Activated CD8-positive, alpha-beta memory T cell treated with anti-CD3 and anti-CD28 coated beads for 36 hours (primary cell): ENCODE results near the gene TBCD. TPM values are rescaled to one million over a fixed set of nuclear protein-coding genes. Genes with fewer than 3 reads are reported as not detected.

Experiments
- CTCF ChIA-PET: fragments of 350-600 bp; sonication (Branson Sonifier 250); formaldehyde crosslinking; loops from one replicate; lab custom pipeline; 2021; ENCODE audit warnings: antibody characterized with exemption; lab: Charles Lee
- POLR2A ChIA-PET: fragments of 350-600 bp; sonication (Branson Sonifier 250); formaldehyde crosslinking; loops from one replicate; lab custom pipeline; 2021; ENCODE audit warnings: antibody characterized with exemption; lab: Charles Lee
- total RNA-seq, 2 experiments: library from RNA; stranded (reverse); gene quantifications; one replicate each; pipeline ENCODE4 v1.2.3, GENCODE V29; 2021

TBCD gene
- total RNA-seq, 2 experiments from 2014 or later: 82.7 to 84.2 TPM

DNA sequence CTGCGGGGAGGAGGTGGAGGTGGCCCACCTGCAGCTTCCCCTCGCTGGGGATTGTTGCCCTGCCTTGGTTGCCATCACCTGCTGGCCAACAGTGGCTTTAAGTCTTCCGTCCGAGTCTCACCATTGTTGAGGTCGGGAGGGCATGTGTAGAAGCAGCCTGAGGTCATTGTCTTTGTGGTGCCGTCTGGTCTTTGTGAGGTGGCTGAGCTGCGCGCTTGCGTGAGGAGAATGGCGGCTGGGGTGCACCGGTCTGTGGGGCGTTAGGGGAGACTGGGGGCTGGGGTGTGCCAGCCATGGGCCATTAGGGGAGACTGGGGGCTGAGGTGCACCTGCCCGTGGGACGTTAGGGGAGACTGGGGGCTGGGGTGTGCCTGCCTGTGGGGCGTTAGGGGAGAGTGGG lies 51.7 kb downstream of the TBCD start:
- ChIA-PET POLR2A (no interaction called here), CTCF (no interaction called here)

- CTCF ChIA-PET: no interaction called here
Observed at GRCh38 chr17:82804442-82805191, 52.8 kb downstream of the TBCD start.

DNA sequence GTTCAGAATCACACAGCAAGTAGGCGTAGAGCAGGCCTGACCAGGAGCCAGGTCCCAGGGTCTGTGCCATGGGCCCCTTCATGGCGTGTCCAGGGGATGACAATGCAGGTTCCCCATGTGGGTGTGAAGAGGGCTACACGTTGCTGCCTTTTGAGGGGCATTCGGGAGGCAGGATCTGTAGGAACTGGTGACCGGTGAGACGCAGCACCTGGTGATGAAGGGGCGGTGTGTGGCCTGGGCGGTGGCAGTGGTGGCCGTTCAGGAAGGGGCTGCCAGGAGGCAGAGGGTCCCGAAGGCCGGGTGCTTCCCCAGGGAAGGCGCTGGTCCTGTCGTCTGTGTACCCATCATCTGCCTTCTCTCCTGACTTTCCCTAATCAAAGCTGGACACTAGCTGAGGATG lies 53.4 kb downstream of the TBCD start:
- CTCF ChIA-PET: no interaction called here
- POLR2A ChIA-PET: no interaction called here

More at GRCh38 chr17:82804442-82805191, 52.8 kb downstream of the TBCD start:
- POLR2A ChIA-PET: no interaction called here

DNA sequence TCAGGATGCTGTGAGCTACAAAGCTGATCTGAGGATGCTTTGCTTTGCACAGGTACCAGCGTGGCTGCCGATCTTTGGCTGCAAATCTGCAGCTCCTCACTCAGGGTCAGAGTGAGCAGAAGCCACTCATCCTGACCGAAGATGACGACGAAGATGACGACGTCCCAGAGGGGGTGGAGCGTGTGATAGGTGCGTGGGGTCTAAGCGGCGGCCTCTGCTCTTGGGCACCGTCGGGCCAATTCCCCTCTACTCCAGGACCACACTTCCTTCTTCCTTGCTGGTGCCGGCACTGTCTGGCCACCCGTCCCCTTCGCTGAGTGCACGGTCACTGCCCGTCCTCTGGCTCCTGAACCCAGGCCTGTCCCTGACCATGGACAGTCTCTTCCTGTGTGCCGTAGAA lies 54.0 kb downstream of the TBCD start:
- ChIA-PET CTCF (no interaction called here), POLR2A (no interaction called here)

GRCh38 chr17:82806645-82807044 lies 54.8 kb downstream of the TBCD start:
- ChIA-PET POLR2A (no interaction called here), CTCF (no interaction called here)

GRCh38 chr17:82807101-82807500 lies 55.2 kb downstream of the TBCD start:
- POLR2A ChIA-PET: no interaction called here
- CTCF ChIA-PET: no interaction called here

GRCh38 chr17:82807562-82807961 lies 55.7 kb downstream of the TBCD start:
- POLR2A ChIA-PET: no interaction called here
- CTCF ChIA-PET: no interaction called here

- POLR2A ChIA-PET: no interaction called here
- CTCF ChIA-PET: no interaction called here
Observed at GRCh38 chr17:82808006-82808405, 56.1 kb downstream of the TBCD start.

- ChIA-PET POLR2A (no interaction called here), CTCF (no interaction called here)
Observed at GRCh38 chr17:82808921-82809905, 57.3 kb downstream of the TBCD start.

GRCh38 chr17:82810644-82811430 lies 59.0 kb downstream of the TBCD start:
- POLR2A ChIA-PET: no interaction called here
- CTCF ChIA-PET: no interaction called here

DNA sequence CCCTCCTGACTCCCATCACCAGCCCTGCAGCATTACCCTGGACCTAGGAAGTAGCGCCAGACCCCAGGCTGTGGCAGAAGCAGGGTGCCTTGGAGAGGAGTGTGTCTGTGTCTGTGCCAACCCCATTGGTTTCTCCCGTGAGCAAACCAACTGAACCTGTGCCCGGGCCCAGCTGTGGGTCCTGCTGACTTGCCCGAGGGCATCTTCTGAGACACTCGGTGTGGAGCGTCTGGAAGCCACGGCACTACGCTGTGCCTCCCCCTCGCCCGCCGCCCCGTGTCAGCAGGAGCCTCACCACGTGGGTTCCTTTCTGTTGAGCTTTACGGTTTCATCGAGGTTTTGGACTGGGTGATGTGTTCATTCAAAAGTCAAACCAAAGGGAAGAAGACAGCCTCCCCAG lies 60.2 kb downstream of the TBCD start:
- POLR2A ChIA-PET: no interaction called here
- CTCF ChIA-PET: interaction anchor here (0.7 kb wide), 1 partner anchor 220 kb away, joined by 3 read pairs; no protein-coding TSS in a partner anchor

DNA sequence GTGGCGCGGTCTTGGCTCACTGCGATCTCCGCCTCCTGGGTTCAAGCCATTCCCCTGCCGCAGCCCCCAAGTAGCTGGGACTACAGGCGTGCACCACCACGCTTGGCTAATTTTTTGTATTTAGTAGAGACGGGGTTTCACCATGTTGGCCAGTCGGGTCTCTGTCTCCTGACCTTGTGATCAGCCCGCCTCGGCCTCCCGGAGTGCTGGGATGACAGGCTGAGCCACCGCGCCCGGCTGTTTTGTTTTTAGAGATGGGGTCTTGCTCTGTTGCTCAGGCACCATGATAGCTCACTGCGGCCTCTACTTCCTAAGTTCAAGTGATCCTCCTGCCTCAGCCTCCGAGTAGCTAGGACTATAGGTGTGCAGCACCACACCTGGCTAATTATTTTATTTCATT lies 60.7 kb downstream of the TBCD start:
- ChIA-PET CTCF (interaction anchor here (0.6 kb wide), 1 partner anchor 12 kb away, joined by 3 read pairs; no protein-coding TSS in a partner anchor), POLR2A (no interaction called here)

GRCh38 chr17:82813299-82814051 lies 61.6 kb downstream of the TBCD start:
- POLR2A ChIA-PET: no interaction called here

GRCh38 chr17:82814834-82815233 lies 63.0 kb downstream of the TBCD start:
- POLR2A ChIA-PET: interaction anchor here (0.6 kb wide), 1 partner anchor 91 kb away, joined by 3 read pairs; no protein-coding TSS in a partner anchor
- CTCF ChIA-PET: no interaction called here

More at GRCh38 chr17:82813299-82814051, 61.6 kb downstream of the TBCD start:
- CTCF ChIA-PET: no interaction called here

DNA sequence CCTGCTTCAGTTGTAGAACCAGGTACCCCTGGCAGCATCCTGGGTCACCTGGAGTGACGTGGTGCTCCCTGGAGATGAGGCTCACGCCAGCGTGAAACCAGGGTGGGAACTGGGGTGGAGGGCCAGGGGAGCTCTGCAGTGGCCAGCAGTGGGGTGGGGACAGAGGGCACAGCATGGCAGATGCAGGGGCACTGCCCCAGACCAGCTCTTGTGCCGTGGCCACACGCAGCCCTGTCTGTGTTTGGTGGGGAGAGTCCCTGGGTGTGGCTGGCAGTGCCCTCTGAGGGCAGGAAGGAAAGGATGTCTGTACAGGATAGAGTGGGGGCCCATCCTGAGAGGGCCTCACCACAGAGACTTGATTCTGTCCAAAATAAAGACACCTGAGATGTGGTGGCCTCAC lies 63.5 kb downstream of the TBCD start:
- CTCF ChIA-PET: no interaction called here
- POLR2A ChIA-PET: no interaction called here

GRCh38 chr17:82815790-82816305 lies 64.0 kb downstream of the TBCD start:
- CTCF ChIA-PET: no interaction called here
- POLR2A ChIA-PET: no interaction called here

DNA sequence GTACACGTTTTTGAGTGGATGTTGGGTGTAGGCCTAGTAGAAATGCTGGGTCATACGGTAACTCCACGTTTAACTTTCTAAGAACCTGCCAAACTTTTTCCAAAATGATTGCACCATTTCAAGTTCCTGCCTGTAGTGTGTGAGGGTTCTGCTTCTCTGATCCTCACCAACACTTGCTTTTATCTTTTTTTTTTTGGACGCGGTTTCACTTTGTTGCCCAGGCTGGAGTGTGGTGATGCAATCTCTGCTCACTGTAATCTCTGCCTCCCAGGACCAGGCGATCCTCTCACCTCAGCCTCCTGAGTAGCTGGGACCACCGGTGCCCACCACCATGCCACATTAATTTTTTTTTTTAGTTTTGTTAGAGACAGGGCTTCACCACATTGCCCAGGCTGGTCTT lies 64.5 kb downstream of the TBCD start:
- ChIA-PET POLR2A (no interaction called here), CTCF (no interaction called here)

GRCh38 chr17:82817947-82818346 lies 66.1 kb downstream of the TBCD start:
- CTCF ChIA-PET: no interaction called here
- POLR2A ChIA-PET: no interaction called here
